Cortex of kidney (tissue), 1 donor: ENCODE data around the gene SECISBP2L.
"Not testable (repeated sequence)": the region's sequence is repeated elsewhere in the genome, so short reads cannot be mapped to it uniquely, and the experiment has no call there.

ENCODE experiments used
- DNase-seq: peaks from one replicate; lab custom pipeline; 2025; lab: John Stamatoyannopoulos, UW

SECISBP2L gene

GRCh38 chr15:48999314-48999713, 46.9 kb downstream of the SECISBP2L start:
- DNase-seq: no peak

GRCh38 chr15:48996276-48996675, 50.0 kb downstream of the SECISBP2L start:
- no peak for DNase-seq

GRCh38 chr15:48993380-48993779, 52.9 kb downstream of the SECISBP2L start:
- no peak for DNase-seq

GRCh38 chr15:48992545-48992944, 53.7 kb downstream of the SECISBP2L start:
- no peak for DNase-seq

- DNase-seq: no peak
Observed at GRCh38 chr15:48992096-48992495, 54.1 kb downstream of the SECISBP2L start.

- DNase-seq: no peak
Observed at GRCh38 chr15:48989170-48989569, 57.1 kb downstream of the SECISBP2L start.

GRCh38 chr15:48987142-48987541, 59.1 kb downstream of the SECISBP2L start:
- no peak for DNase-seq

- no peak for DNase-seq
Observed at GRCh38 chr15:48986240-48986639, 60.0 kb downstream of the SECISBP2L start.

GRCh38 chr15:48985516-48985915, 60.7 kb downstream of the SECISBP2L start:
- no peak for DNase-seq

GRCh38 chr15:48984811-48985352, 61.4 kb downstream of the SECISBP2L start:
- no peak for DNase-seq

GRCh38 chr15:48984021-48984710, 62.1 kb downstream of the SECISBP2L start:
- DNase-seq: no peak

- no peak for DNase-seq
Observed at GRCh38 chr15:48983300-48983699, 62.9 kb downstream of the SECISBP2L start.

- DNase-seq: no peak
Observed at GRCh38 chr15:48981941-48982340, 64.3 kb downstream of the SECISBP2L start.

GRCh38 chr15:48978638-48979037, 67.6 kb downstream of the SECISBP2L start:
- DNase-seq: no peak

GRCh38 chr15:48976444-48977088, 69.7 kb downstream of the SECISBP2L start:
- no peak for DNase-seq

GRCh38 chr15:48975472-48976419, 70.5 kb downstream of the SECISBP2L start:
- DNase-seq: no peak

GRCh38 chr15:48974882-48975281, 71.4 kb downstream of the SECISBP2L start:
- no peak for DNase-seq

GRCh38 chr15:48972750-48973503, 73.3 kb downstream of the SECISBP2L start:
- no peak for DNase-seq

GRCh38 chr15:48970926-48971325, 75.3 kb downstream of the SECISBP2L start:
- not testable (repeated sequence) for DNase-seq

- no peak for DNase-seq
Observed at GRCh38 chr15:48968066-48968465, 78.2 kb downstream of the SECISBP2L start.

- no peak for DNase-seq
Observed at GRCh38 chr15:48967336-48967735, 78.9 kb downstream of the SECISBP2L start.
